Natural killer cell (primary cell): ENCODE measurements around the gene SLC22A4. TPM values are rescaled to one million over a fixed set of nuclear protein-coding genes. Genes with fewer than 3 reads are reported as not detected.

ENCODE experiments used
- ATAC-seq, 3 donors: fragments of 150-1000 bp in 2 of 3; fragments of 200-7000 bp in 1 of 3; cut with Tn5 transposase; 1 replicate in 1 of 3; 2 replicates in 2 of 3; pipeline ENCODE4 v1.10.0; 2021; ENCODE audit warnings: mild to moderate bottlenecking in 2 of 3, moderate library complexity in 2 of 3
- DNase-seq, 2 donors: peaks; one replicate each; pipeline versions ENCODE4 v3.0.0 to v3.0.0-alpha.2; 2013 to 2021; ENCODE audit warnings: mixed read lengths in 1 of 2
- H3K27ac ChIP-seq: one replicate; pipeline ENCODE4 v1.5.1; 2013; ENCODE audit warnings: mild to moderate bottlenecking, low read length
- H3K27me3 ChIP-seq: one replicate; pipeline ENCODE4 v1.6.1; 2013; ENCODE audit warnings: low read length; ENCODE audit not compliant: control insufficient read depth, insufficient read depth
- H3K36me3 ChIP-seq: one replicate; pipeline ENCODE4 v1.6.1; 2013; ENCODE audit warnings: low read length; ENCODE audit not compliant: control insufficient read depth, insufficient read depth
- H3K4me1 ChIP-seq: one replicate; pipeline ENCODE4 v1.6.1; 2013; ENCODE audit warnings: low read length; ENCODE audit not compliant: control insufficient read depth, insufficient read depth
- H3K4me3 ChIP-seq: one replicate; pipeline ENCODE4 v1.5.1; 2013; ENCODE audit warnings: low read length
- H3K9me3 ChIP-seq: one replicate; pipeline ENCODE4 v1.6.1; 2013; ENCODE audit warnings: low read length; ENCODE audit not compliant: control insufficient read depth, insufficient read depth
- H3K27ac Mint-ChIP-seq, 2 donors: one replicate each; pipeline ENCODE4 v1.8.0; 2022; ENCODE audit warnings: mild to moderate bottlenecking in 2 of 2, mixed read lengths in 2 of 2, moderate library complexity in 1 of 2
- H3K27me3 Mint-ChIP-seq, 2 donors: one replicate each; pipeline ENCODE4 v1.8.0; 2022; ENCODE audit warnings: low read depth in 2 of 2, mixed read lengths in 2 of 2
- H3K36me3 Mint-ChIP-seq: one replicate; pipeline ENCODE4 v1.8.0; 2022; ENCODE audit warnings: mixed read lengths
- H3K4me1 Mint-ChIP-seq, 2 donors: one replicate each; pipeline ENCODE4 v1.8.0; 2022; ENCODE audit warnings: mixed read lengths in 2 of 2
- H3K4me3 Mint-ChIP-seq: one replicate; pipeline ENCODE4 v1.8.0; 2022; ENCODE audit warnings: mild to moderate bottlenecking, moderate library complexity, mixed read lengths
- H3K9me3 Mint-ChIP-seq, 2 donors: one replicate each; pipeline ENCODE4 v1.8.0; 2022; ENCODE audit warnings: mixed read lengths in 2 of 2
- WGBS: methylation state at CpG from one replicate; pipeline ENCODE4 v1.1.7; 2013; ENCODE audit warnings: missing lambda C conversion rate; ENCODE audit not compliant: insufficient coverage; 5-methylcytosine and 5-hydroxymethylcytosine counted together
- intact Hi-C: fragments of 100-400 bp; cut with micrococcal nuclease; formaldehyde crosslinking; loops from one replicate; pipeline ENCODE4 v1.14.2; 2022
- total RNA-seq, 4 donors: library from RNA; stranded (reverse); fragments of 120-200 nt in 1 of 4; gene quantifications; one replicate each; pipeline versions ENCODE4 v1.2.3 to v1.2.4, GENCODE V29; 2013 to 2022
- TF ChIP-seq, protein P1 (sequence below): fragments of 200-600 bp; IDR thresholded peaks from one replicate; pipeline ENCODE4 v1.8.0; 2022; ENCODE audit warnings: antibody characterized with exemption

Gene SLC22A4
- total RNA-seq, 3 donors from 2014 or later (not counting 1 experiment from before 2014, with no cell fraction given), result 0.14 to 2.3 (median 0.27) TPM

DNA sequence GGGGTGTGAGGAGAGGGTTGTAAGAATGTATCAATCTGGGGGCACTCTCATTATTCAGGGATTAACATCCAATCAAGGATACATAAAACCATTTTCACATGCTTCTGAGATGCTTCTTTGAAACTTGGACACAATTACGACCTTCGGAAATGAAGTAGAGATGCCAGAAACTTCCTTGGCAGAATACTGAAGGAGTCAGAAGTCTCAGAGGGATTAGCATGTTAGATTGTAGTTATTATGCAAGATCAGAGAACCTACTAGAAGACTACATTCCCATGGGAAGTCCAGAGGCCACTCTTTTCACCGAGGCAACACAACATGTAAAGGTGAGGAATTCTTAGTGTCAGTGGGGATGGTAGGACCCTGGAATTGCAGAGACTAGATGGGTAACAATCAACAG is 5.1 kb upstream of the SLC22A4 start:
- Histone ChIP-seq H3K27me3 (peaks cover 3% of the 10 kb centered on the region), H3K4me3 (no peak overlapping the region), H3K36me3 (no peaks in the 10 kb centered on the region), H3K9me3 (no peaks in the 10 kb centered on the region), H3K27ac (no peak overlapping the region), H3K4me1 (peaks cover 11% of the 10 kb centered on the region)
- ATAC-seq (no peak), DNase-seq (no peak)
- TF ChIP-seq, protein P1, sequence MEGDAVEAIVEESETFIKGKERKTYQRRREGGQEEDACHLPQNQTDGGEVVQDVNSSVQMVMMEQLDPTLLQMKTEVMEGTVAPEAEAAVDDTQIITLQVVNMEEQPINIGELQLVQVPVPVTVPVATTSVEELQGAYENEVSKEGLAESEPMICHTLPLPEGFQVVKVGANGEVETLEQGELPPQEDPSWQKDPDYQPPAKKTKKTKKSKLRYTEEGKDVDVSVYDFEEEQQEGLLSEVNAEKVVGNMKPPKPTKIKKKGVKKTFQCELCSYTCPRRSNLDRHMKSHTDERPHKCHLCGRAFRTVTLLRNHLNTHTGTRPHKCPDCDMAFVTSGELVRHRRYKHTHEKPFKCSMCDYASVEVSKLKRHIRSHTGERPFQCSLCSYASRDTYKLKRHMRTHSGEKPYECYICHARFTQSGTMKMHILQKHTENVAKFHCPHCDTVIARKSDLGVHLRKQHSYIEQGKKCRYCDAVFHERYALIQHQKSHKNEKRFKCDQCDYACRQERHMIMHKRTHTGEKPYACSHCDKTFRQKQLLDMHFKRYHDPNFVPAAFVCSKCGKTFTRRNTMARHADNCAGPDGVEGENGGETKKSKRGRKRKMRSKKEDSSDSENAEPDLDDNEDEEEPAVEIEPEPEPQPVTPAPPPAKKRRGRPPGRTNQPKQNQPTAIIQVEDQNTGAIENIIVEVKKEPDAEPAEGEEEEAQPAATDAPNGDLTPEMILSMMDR, result no peak
- H3K27ac Mint-ChIP-seq, result no peak overlapping the region
- H3K36me3 Mint-ChIP-seq, result no peaks in the 10 kb centered on the region
- WGBS, result 98% methylated on average over 3 of the region's 3 CpGs
- intact Hi-C loops, result no loop called here
- peaks cover 0 to 7% of the 10 kb centered on the region in 2 donors for H3K4me1 Mint-ChIP-seq
- H3K4me3 Mint-ChIP-seq, result no peak overlapping the region
- peaks cover 27 to 50% of the 10 kb centered on the region in 2 donors for H3K27me3 Mint-ChIP-seq
- H3K9me3 Mint-ChIP-seq, result no peaks in the 10 kb centered on the region

DNA sequence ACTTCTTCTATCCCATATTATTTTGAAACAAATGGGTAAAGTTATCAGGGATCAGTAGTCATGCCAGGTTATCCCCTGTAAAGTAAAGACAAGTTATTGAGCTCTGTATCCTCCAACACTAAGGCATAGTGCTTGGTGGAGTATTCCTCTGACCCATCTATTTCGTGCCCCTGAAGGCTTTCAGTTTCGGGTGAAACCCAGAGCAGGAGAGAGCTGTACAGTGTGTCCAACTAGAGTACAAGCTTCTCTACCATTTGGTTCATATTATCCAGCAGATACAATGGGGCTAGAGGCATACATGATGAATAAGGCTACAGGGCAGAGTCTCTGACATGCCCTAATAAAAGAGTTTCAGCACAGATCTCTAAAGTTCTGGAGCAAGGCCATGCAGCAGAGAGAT is 3.2 kb upstream of the SLC22A4 start:
- ATAC-seq (no peak), DNase-seq (no peak)
- Mint-ChIP-seq H3K36me3 (no peaks in the 10 kb centered on the region), H3K4me1 (peaks cover 11 to 26% of the 10 kb centered on the region in 2 donors), H3K4me3 (no peak overlapping the region), H3K9me3 (no peaks in the 10 kb centered on the region), H3K27ac (no peak overlapping the region), H3K27me3 (peaks cover 42 to 67% of the 10 kb centered on the region in 2 donors)
- Histone ChIP-seq H3K36me3 (no peaks in the 10 kb centered on the region), H3K4me1 (peaks cover 25% of the 10 kb centered on the region), H3K27ac (no peak overlapping the region), H3K4me3 (no peak overlapping the region), H3K9me3 (no peaks in the 10 kb centered on the region), H3K27me3 (peaks cover 13% of the 10 kb centered on the region)
- TF ChIP-seq, protein P1, result no peak
- intact Hi-C loops, result no loop called here
- 80% methylated on average over 2 of the region's 2 CpGs for WGBS

DNA sequence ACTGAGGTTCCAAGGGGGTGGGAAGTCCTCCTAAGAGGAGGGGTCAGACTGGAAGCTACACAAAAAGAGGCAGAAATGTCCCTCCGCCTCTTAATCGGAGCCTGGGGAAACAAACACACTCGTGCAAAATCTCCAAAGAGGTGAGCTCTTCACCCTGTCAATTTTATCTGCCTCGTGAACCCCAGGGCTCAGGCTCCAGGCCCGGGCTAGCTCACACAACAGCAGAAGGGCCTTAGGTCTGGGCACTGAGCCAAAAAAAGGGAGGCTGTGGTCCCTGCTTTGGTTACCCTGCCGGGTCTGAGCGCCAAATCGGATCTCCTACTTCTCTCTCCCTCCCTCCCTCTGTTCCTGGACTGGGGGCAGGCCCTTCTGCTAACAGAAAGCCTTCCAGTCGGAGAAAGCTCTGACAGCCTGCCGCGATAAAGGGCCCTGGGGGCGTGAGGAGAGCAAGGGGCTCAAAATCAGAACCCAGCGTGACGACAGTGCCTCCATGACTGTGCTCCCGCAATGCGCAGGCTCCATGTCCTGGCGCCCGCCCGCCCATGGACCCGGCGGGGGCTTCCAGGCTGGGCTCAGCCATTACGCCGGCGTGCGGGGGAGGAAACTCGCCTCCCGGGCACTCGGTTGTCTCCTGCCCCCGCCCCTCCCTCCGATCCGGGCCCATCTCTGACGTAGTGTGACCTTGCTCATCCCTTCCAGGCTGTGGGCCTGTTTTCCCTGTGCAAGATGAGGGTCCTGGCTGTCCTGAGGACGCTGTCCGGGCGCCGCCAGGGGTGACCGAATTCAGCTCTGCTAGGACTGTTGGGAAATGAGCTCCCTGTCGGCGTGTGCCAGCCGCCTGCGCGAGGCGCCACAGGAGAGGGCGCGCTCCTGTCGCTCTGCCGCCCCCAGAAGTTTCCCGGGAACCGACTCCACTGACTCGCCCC is 865 bp upstream of the SLC22A4 start:
- peaks cover 13% of the 10 kb centered on the region for H3K27me3 ChIP-seq
- Mint-ChIP-seq H3K36me3 (no peaks in the 10 kb centered on the region), H3K9me3 (no peaks in the 10 kb centered on the region), H3K27me3 (peaks cover 52 to 68% of the 10 kb centered on the region in 2 donors), H3K4me3 (peak overlapping the region; percentile 93), H3K4me1 (peaks cover 11 to 27% of the 10 kb centered on the region in 2 donors), H3K27ac (peak overlapping the region in 1 of 2 donors; percentile 70)
- peaks cover 25% of the 10 kb centered on the region for H3K4me1 ChIP-seq
- DNase-seq (peak; percentile 42 to 74), ATAC-seq (peak; percentile 46 to 59 (median 53))
- H3K27ac ChIP-seq, result peak overlapping the region; percentile 52
- intact Hi-C loops, result no loop called here
- WGBS, result 4% methylated on average over 50 of the region's 50 CpGs
- H3K36me3 ChIP-seq, result no peaks in the 10 kb centered on the region
- no peaks in the 10 kb centered on the region for H3K9me3 ChIP-seq
- TF ChIP-seq, protein P1, result no peak
- H3K4me3 ChIP-seq, result peak overlapping the region; percentile 64
